Right ventricle myocardium superior (tissue), 1 donor: ENCODE data around the gene KLF9. TPM values are rescaled to one million over a fixed set of nuclear protein-coding genes. Genes with fewer than 3 reads are reported as not detected.

ENCODE experiments used
- ATAC-seq: fragments of 200-7000 bp; cut with Tn5 transposase; one replicate; pipeline ENCODE4 v1.9.1; 2020; ENCODE audit warnings: mild to moderate bottlenecking; ENCODE audit not compliant: poor library complexity
- DNase-seq: peaks from one replicate; pipeline ENCODE4 v3.0.0-alpha.2; 2020
- intact Hi-C: fragments of 100-400 bp; cut with DNase I; formaldehyde crosslinking; loops from one replicate; pipeline ENCODE4 v1.11.2; 2022
- total RNA-seq: library from RNA; stranded (reverse); fragmentation: NEBNext Ultra II Directional; extraction: Animal tissue kit (Norgen Biotek cat#: 25700); gene quantifications from one replicate; pipeline ENCODE4 v1.2.1, GENCODE V29; 2021
- donor health status: DM: no; HTN: yes; CAD: no; lungs with severe emphysema.

KLF9 gene
- total RNA-seq, 1 donor from 2014 or later, result 50.9 TPM

DNA sequence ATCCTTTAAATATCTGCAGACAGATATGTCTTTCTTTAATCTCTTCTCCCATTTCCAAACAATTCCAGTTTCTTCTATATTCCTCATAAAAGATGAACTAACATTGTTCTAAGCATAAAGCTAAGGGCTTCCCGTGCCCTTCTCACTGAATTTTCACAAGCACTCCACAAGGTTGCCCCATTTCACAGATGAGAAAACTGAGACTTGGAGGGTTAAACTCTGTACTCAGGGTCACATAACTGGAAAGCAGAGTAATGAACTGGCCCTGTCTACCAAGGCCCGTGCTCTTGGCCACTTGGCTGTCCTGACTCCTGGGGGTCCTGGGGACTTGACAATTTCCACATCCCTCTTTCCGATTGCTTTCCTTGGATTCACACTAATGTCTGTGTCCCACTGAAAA lies 25.3 kb downstream of the KLF9 start:
- intact Hi-C loops, result loop anchor here (5.0 kb wide), 1 partner anchor 37 kb away; no protein-coding TSS in a partner anchor
- ATAC-seq (no peak), DNase-seq (no peak)

DNA sequence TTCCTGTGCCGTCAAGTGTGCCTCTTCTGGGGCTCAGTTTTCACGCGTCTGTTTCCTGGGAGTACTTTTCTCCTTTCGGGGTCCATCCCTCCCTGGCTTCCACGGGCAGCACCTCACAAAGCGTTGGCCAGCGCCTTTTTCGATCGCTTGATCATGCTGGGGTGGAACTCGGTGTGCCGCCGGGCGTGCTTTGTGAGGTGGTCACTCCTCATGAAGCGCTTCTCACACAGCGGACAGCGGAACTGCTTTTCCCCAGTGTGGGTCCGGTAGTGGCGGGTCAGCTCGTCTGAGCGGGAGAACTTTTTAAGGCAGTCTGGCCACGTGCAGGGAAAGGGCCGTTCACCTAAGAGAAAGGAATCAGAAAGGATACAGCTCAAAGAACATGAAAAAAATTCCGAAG lies 26.8 kb downstream of the KLF9 start:
- ATAC-seq (no peak), DNase-seq (no peak)

DNA sequence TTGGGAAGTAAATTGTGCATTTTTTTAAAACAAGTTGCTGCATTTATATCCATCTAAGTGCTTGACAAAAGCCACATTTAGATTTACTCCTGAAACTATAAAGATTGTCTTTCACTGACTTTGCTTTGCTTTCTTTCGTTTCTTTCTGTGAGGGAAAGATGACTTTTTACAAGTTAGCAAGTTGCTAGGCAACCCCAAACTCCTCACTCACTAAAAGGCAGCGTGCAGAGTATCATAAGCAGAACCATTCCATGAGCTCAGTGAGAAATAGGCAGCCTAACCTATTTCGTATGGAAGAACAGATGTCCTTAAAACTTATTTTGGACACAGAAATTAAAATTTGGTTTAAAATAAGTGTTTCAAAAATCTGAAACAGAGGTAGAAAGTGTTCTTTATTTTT lies 29.0 kb downstream of the KLF9 start:
- no peak for DNase-seq
- intact Hi-C loops, result loop anchor here (5.0 kb wide), 1 partner anchor 33 kb away; no protein-coding TSS in a partner anchor
- ATAC-seq, result no peak

More for the DNA sequence above, 26.8 kb downstream of the KLF9 start:
- intact Hi-C loops, result loop anchor here (5.0 kb wide), 1 partner anchor 35 kb away; no protein-coding TSS in a partner anchor

DNA sequence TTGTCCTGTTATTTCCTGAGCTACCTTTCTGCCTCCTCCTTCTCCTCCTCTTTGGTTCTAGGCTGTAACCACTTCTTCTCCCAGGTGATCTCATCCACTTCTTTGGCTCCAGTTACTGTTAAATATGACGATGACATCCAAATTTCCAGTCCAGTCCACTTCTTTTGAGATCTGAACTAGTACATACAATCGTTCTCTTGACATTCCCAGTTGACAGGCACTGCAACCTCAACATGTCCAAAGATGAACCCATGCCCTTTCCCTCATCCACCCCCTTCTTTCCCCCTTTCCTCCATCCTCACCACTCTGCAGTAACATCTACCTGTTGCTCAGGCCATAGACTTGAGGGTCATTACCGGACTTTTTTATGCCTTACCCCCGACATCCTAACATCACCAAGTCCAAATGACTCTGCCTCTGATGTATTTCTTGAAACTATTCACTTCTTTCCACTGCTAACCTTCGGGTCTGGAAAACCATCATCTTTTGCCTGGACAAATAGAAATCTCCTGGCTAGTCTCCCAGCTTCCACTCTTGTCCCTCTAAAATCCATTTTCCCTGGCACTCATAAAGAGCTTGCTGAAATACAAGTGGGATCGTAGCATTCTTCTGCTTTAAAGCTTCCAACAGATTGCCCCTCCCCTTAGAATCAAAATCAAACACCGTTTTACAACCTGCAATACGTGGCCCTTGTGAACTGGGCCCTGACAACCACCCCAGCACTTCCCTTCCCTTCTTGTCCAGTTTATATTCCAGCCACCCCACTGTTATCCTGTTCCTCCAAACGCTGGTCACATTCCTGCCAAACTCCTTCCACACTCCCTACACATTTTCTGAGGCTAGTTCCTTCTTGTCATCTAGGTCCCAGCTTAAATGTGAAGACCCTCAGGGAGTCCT lies 31.5 kb downstream of the KLF9 start:
- no peak for DNase-seq
- intact Hi-C loops, result no loop called here
- ATAC-seq, result peak; percentile 4

DNA sequence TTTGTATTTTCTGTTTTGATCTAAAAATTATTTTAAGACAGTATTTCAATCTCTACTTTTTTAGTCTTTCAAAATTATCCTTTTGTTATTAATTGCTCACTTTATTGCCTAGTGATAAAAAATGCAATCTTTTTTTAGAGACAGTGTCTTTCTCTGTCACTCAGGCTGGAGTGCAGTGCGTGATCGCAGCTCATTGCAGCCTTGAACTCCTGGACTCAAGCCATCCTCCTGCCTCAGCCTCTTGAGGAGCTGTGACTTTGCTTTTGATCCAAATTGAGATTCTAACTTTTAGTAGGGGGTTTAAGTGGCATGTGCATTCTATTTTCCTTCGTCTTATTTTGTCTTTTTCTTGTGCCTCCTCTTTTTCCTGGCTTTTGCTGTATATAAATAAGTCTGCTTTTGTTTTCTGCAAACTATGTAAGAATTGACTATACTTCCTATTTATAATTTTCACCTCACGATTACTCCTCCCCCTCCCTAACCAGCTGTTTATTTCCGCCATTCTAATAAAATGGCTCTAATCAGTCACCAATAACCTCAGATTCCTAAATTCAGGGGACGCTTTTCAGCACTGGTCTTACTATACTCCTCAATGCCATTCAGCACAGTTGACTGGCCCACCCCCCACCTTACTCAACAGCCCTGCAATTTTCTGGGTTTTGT lies 32.3 kb downstream of the KLF9 start:
- intact Hi-C loops, result no loop called here
- no peak for DNase-seq
- peak; percentile 57 for ATAC-seq

DNA sequence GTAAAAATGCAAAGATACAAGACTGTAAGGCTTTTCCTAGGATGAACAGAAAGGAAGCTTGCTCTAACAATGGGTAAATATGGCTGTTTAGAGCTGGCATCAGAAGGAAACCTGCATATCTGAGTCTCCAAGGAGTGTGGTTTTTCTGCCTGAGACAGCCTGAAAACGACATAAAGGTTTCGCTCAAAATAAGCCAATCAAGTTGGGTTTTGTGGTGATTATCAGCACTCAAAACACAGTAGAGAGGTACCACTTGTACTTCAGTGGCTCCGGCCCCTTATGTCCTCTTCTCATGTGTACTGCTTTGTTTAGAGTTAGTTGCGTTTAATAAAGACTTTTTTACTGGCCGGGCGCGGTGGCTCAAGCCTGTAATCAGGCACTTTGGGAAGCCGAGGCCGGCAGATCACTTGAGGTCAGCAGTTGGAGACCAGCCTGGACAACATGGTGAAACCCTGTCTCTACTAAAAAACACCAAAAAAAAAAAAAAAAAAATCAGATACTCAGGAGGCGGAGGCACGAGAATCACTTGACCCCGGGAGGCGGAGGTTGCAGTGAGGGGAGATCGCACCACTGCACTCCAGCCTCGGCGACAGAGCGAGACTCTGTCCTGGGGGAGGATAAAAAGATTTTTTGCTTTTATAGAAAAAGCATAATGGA lies 39.4 kb downstream of the KLF9 start:
- ATAC-seq, result peak; percentile 7
- DNase-seq, result no peak
- intact Hi-C loops, result no loop called here

DNA sequence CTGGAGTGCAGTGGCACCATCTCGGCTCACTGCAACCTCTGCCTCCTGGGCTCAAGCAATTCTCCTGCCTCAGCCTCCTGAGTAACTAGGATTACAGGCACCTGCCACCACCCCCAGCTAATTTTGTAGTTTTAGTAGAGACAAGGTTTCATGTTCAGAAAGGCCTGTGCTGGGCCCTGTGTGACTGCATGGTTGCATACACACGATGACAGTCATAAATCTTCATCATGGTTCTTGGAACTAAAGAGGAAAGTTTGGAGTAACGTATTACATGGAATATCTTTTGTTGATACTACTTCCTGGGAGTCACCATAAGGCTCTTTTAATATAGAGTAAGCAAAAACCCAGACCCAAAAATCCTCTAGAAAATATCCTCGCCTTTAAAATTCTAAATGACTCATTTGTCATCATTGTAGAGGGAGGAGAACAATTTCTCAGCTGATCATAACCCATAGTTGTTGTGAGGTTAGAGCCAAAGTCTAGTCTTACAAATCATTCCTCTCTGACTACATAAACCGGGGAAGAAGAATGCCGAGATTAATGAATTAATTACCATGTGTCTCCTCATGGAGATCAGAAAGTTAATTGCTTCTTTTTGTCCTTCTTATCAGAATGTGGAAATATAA lies 47.0 kb downstream of the KLF9 start:
- intact Hi-C loops, result no loop called here
- DNase-seq (no peak), ATAC-seq (no peak)

DNA sequence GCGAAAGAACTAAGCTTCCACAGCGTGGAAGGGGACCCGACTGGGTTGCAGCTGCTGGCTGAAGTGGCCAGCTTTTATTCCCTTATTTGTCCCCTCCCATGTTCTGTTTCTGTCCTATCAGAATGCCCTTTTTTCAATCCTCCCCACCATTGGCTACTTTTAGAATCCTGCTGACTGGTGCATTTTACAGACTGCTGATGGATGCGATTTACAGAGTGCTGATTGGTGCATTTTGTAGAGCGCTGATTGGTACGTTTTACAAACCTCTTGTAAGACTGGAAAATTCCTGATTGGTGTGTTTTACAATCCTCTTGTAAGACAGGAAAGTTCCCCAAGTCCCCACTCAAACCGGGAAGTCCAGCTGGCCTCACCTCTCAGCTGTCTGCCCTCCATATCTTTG lies 50.7 kb downstream of the KLF9 start:
- intact Hi-C loops, result no loop called here
- ATAC-seq (no peak), DNase-seq (no peak)

DNA sequence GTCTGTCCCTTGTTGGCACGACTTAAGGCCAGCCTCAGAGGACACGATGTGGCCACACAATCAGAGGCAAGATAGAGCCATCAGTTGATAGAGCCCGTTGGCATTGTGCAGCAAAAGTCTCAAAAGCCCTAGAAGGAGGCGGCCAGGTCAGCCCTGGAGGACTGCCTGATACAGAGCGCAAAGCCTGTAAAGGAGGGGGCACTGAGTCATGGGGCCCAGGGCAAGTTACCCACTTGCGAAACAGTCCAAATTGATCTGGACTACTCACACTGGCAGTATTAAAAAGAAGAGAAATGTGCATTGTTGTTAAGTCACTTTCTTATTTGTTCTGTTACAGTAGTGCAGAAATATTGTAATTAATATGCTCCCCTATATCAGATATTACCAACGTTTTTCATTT lies 51.5 kb downstream of the KLF9 start:
- intact Hi-C loops, result no loop called here
- ATAC-seq (no peak), DNase-seq (no peak)

DNA sequence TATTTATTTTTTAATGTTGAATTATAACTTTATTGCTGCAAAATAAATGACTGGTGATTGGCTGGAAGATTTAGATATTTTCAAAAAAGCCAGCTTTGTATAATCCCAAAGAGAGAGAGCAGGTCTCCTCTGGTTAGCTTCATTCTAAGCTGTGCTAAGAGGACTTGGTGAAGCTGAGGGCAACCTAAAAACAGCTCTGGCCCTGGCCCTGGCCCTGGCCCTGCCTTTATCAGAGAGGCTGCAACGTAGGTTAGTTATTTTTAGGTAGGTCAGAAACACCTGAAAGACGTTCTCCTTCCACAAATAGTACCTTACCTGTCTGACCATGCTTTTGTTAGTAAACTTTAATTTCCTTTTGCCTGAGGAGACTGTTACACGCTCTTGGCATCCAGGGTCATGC lies 58.7 kb downstream of the KLF9 start:
- ATAC-seq, result peak; percentile 76
- no peak for DNase-seq
- intact Hi-C loops, result loop anchor here (10.0 kb wide), 1 partner anchor 59 kb away; the partner anchor contains the start of gene KLF9

DNA sequence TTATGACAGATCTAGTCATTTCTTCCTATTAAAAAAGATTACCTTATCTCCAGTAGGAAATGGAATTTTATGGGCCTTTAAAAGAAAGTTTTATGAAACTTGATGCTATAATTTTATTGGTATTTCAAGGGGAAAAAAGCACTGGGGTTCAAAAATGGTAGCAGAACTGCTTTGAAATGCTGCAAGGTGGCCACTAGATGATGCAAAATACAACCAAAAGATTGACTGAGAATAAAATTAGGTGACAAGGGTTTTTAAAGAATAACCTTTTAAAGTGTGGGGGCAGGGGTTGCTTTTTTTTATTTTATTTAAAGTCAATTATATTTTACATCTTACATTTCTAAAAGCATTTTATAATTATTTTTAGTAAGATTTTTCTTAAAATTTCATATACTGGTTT lies 61.7 kb downstream of the KLF9 start:
- intact Hi-C loops, result loop anchor here (5.0 to 10.0 kb wide), 3 partner anchors 34 to 249 kb away; partner anchors contain the start of gene KLF9
- ATAC-seq, result peak; percentile 32
- DNase-seq, result no peak

DNA sequence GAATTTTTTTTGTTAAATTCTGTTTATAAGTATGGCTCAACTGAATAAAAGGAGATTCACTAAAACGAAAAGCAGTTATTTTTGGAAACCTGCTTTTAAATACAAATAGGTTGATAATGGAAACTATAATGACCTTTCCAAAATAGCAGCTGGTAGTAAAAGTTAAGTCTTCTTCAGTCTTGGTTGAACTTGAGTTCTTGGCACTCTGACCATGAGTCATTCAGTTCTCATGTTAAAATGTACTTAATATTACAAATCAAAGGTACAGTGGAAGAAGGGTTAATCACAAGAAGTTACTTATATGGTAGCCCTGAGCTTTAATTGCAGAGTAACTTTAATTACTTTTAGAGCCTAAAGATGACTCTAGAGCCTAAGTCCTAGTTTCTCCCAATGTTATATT lies 62.1 kb downstream of the KLF9 start:
- intact Hi-C loops, result loop anchor here (5.0 to 10.0 kb wide), 3 partner anchors 35 to 250 kb away; partner anchors contain the start of gene KLF9
- no peak for ATAC-seq
- no peak for DNase-seq

DNA sequence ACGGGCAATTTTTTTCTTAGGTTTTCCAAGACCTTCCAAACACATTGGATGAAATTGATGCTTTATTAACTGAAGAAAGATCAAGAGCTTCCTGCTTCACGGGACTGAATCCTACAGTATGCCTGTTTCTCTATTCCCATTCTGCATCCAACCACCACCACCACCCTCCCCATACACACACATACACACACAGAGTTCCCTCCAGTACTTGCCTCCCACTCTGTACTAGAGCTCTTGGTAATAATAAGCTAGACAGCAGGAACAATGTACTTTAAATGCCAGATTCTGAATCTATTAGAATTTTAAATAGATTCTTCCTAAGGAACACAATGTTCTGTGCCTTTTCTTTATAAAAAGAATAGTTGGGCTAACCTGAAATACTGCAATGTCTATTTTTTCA lies 67.4 kb downstream of the KLF9 start:
- intact Hi-C loops, result loop anchor here (5.0 kb wide), 1 partner anchor 145 kb away; no protein-coding TSS in a partner anchor
- DNase-seq (no peak), ATAC-seq (no peak)

DNA sequence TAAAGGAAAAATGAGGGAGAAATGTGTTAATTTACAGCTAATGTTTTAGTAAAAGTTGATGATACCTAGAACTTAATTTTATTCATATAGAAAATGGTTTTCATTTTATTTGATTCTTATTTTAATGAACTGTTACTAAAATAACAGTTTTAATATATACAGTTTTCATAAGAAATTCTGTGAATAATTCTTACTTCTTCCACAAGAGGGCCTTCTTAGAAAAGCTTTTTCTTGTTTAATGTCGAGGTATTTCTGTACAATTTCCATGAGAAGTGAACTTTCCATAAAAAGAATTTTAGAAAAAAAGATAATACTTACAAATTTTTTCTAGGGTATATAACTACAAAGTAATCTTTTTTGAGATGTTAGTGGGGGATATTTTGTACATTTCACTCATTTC lies 73.9 kb downstream of the KLF9 start:
- DNase-seq (no peak), ATAC-seq (no peak)
- intact Hi-C loops, result no loop called here

Other genes with a start within 250 kb of the KLF9 start
- 10.0 TPM for gene SMC5, start 155.7 kb downstream of the KLF9 start, total RNA-seq